MM.1S (cell line): ENCODE data around the gene MYO1B.

Experiments used
- EZH2 ChIP-seq: fragments of 300-600 bp; sonication (generic); optimal IDR thresholded peaks from 2 replicates; pipeline ENCODE3; 2017; ENCODE audit warnings: low read depth, mild to moderate bottlenecking, antibody characterized with exemption, low read length, mixed read lengths
- EZH2phosphoT487 ChIP-seq: fragments of 300-600 bp; sonication (generic); IDR thresholded peaks from 2 replicates; pipeline ENCODE4 v1.6.1; 2018; ENCODE audit warnings: antibody characterized with exemption, low read length
- TF ChIP-seq, protein P1 (sequence below): fragments of 300-600 bp; sonication (generic); IDR thresholded peaks from 2 replicates; pipeline ENCODE4 v1.5.1; 2016; ENCODE audit warnings: antibody characterized with exemption, low read length, mixed read lengths

DNA sequence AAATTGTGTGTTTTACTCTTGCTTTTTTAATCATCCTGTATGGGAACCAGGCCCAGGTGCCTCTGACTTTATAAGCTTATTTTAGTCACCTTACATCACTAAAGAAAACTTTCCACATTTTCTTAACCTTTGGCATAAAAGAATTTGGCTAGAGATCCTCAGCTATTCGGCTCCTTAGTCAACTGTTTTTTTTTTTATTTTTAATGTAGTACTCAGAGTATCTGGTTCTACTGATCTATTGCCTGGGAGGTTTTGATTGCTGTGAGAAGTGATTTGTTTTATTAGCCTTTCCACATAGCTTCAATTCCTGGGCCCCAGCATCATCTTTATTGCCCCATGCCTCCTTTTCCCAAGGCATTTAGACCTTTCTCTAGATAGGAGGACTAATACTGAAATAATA lies 121.0 kb downstream of the MYO1B start:
- TF ChIP-seq, protein P1, sequence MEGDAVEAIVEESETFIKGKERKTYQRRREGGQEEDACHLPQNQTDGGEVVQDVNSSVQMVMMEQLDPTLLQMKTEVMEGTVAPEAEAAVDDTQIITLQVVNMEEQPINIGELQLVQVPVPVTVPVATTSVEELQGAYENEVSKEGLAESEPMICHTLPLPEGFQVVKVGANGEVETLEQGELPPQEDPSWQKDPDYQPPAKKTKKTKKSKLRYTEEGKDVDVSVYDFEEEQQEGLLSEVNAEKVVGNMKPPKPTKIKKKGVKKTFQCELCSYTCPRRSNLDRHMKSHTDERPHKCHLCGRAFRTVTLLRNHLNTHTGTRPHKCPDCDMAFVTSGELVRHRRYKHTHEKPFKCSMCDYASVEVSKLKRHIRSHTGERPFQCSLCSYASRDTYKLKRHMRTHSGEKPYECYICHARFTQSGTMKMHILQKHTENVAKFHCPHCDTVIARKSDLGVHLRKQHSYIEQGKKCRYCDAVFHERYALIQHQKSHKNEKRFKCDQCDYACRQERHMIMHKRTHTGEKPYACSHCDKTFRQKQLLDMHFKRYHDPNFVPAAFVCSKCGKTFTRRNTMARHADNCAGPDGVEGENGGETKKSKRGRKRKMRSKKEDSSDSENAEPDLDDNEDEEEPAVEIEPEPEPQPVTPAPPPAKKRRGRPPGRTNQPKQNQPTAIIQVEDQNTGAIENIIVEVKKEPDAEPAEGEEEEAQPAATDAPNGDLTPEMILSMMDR, result no peak
- TF ChIP-seq EZH2 (no peak), EZH2phosphoT487 (no peak)
